Ectodermal cell (in vitro differentiated cells): Measurements from ENCODE around the gene CYP4F3.
"Not testable (repeated sequence)": the region's sequence is repeated elsewhere in the genome, so short reads cannot be mapped to it uniquely, and the experiment has no call there.

Experiments used
- H3K27ac ChIP-seq: 2 replicates; pipeline ENCODE4 v1.7.0; 2013; ENCODE audit warnings: mild to moderate bottlenecking, low read depth, low read length; ENCODE audit not compliant: insufficient read depth, poor library complexity, severe bottlenecking
- H3K27me3 ChIP-seq: 2 replicates; pipeline ENCODE4 v1.7.0; 2013; ENCODE audit warnings: mild to moderate bottlenecking, low read length; ENCODE audit not compliant: insufficient read depth, control insufficient read depth, poor library complexity, severe bottlenecking
- H3K36me3 ChIP-seq: one replicate; pipeline ENCODE4 v1.7.0; 2013; ENCODE audit warnings: low read length; ENCODE audit not compliant: control insufficient read depth, insufficient read depth
- H3K4me1 ChIP-seq: one replicate; pipeline ENCODE4 v1.7.0; 2013; ENCODE audit warnings: low read length; ENCODE audit not compliant: control insufficient read depth, insufficient read depth
- H3K4me3 ChIP-seq: 2 replicates; pipeline ENCODE4 v1.7.0; 2013; ENCODE audit warnings: low read depth, low read length, control low read depth; ENCODE audit not compliant: insufficient read depth
- H3K9me3 ChIP-seq: 2 replicates; pipeline ENCODE4 v1.7.0; 2013; ENCODE audit warnings: mild to moderate bottlenecking, low read length, moderate library complexity; ENCODE audit not compliant: control insufficient read depth
- WGBS, 2 experiments: methylation state at CpG; one replicate each; pipeline ENCODE4 v1.1.7; 2013; ENCODE audit warnings: missing lambda C conversion rate in 2 of 2; 5-methylcytosine and 5-hydroxymethylcytosine counted together

The CYP4F3 gene

GRCh38 chr19:15679865-15680264 is 39.2 kb downstream of the CYP4F3 start:
- not testable (repeated sequence) for H3K36me3 ChIP-seq, H3K9me3 ChIP-seq, H3K27ac ChIP-seq, H3K4me1 ChIP-seq, H3K4me3 ChIP-seq, H3K27me3 ChIP-seq
- 53 to 59% methylated on average over 4 of the region's 4 CpGs for WGBS, 2 experiments

GRCh38 chr19:15680478-15681322 is 40.0 kb downstream of the CYP4F3 start:
- Histone ChIP-seq H3K27ac (no peak overlapping the region), H3K27me3 (no peaks in the 10 kb centered on the region), H3K36me3 (no peaks in the 10 kb centered on the region), H3K4me3 (no peak overlapping the region), H3K9me3 (no peaks in the 10 kb centered on the region), H3K4me1 (no peaks in the 10 kb centered on the region)
- 51 to 52% methylated on average over 8 of the region's 8 CpGs for WGBS, 2 experiments

- H3K4me3 ChIP-seq: no peak overlapping the region
- no peaks in the 10 kb centered on the region for H3K4me1 ChIP-seq
- H3K27me3 ChIP-seq: no peaks in the 10 kb centered on the region
- H3K27ac ChIP-seq: no peak overlapping the region
- H3K36me3 ChIP-seq: no peaks in the 10 kb centered on the region
- WGBS, 2 experiments: 83 to 85% methylated on average over 10 of the region's 10 CpGs
- H3K9me3 ChIP-seq: peaks cover 2% of the 10 kb centered on the region
Observed at GRCh38 chr19:15683411-15683810, 42.7 kb downstream of the CYP4F3 start.

- H3K9me3 ChIP-seq: peaks cover 4% of the 10 kb centered on the region
- no peak overlapping the region for H3K27ac ChIP-seq
- H3K27me3 ChIP-seq: no peaks in the 10 kb centered on the region
- H3K4me3 ChIP-seq: no peak overlapping the region
- no peaks in the 10 kb centered on the region for H3K36me3 ChIP-seq
- 59 to 64% methylated on average over 9 of the region's 9 CpGs for WGBS, 2 experiments
- H3K4me1 ChIP-seq: no peaks in the 10 kb centered on the region
Observed at GRCh38 chr19:15684828-15685227, 44.1 kb downstream of the CYP4F3 start.

GRCh38 chr19:15696654-15697194 is 56.0 kb downstream of the CYP4F3 start:
- WGBS, 2 experiments: 73 to 77% methylated on average over 19 of the region's 19 CpGs
- no peak overlapping the region for H3K4me3 ChIP-seq
- H3K27me3 ChIP-seq: no peaks in the 10 kb centered on the region
- peaks cover 3% of the 10 kb centered on the region for H3K9me3 ChIP-seq
- no peaks in the 10 kb centered on the region for H3K4me1 ChIP-seq
- H3K27ac ChIP-seq: no peak overlapping the region
- no peaks in the 10 kb centered on the region for H3K36me3 ChIP-seq

GRCh38 chr19:15701757-15702533 is 61.2 kb downstream of the CYP4F3 start:
- Histone ChIP-seq H3K27ac (no peak overlapping the region), H3K27me3 (no peaks in the 10 kb centered on the region), H3K9me3 (no peaks in the 10 kb centered on the region), H3K4me1 (no peaks in the 10 kb centered on the region), H3K36me3 (no peaks in the 10 kb centered on the region), H3K4me3 (no peak overlapping the region)
- 56 to 70% methylated on average over 4 of the region's 4 CpGs for WGBS, 2 experiments

- H3K27ac ChIP-seq: no peak overlapping the region
- WGBS, 2 experiments: 76 to 81% methylated on average over 7 of the region's 7 CpGs
- no peak overlapping the region for H3K4me3 ChIP-seq
- no peaks in the 10 kb centered on the region for H3K9me3 ChIP-seq
- no peaks in the 10 kb centered on the region for H3K27me3 ChIP-seq
- no peaks in the 10 kb centered on the region for H3K4me1 ChIP-seq
- H3K36me3 ChIP-seq: no peaks in the 10 kb centered on the region
Observed at GRCh38 chr19:15702534-15702930, 61.8 kb downstream of the CYP4F3 start.
